8988T (cell line): Measurements from ENCODE around the gene SHROOM3.

Source experiments
- DNase-seq: peaks from one replicate; pipeline ENCODE4 v3.0.0; 2011

Gene SHROOM3

DNA sequence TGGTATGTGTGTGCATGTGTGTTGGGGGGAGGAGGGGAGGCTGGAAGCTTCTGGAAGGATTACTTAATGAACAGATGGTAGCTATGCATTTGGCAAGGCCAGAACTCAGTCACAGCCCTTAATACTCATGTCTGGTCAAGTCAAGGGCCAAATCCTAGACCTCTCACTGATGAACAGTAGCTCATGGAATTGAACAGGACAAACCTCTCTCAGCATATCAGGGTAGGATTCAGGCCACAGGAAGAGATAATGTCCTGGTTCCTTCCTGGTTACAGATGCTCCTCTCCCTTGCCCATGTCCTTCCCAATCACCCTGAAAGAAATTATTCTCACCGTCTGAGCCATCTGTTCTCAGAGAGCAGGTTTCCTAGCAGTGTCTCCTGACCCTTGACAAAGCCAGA lies 297.2 kb downstream of the SHROOM3 start:
- no peak for DNase-seq

DNA sequence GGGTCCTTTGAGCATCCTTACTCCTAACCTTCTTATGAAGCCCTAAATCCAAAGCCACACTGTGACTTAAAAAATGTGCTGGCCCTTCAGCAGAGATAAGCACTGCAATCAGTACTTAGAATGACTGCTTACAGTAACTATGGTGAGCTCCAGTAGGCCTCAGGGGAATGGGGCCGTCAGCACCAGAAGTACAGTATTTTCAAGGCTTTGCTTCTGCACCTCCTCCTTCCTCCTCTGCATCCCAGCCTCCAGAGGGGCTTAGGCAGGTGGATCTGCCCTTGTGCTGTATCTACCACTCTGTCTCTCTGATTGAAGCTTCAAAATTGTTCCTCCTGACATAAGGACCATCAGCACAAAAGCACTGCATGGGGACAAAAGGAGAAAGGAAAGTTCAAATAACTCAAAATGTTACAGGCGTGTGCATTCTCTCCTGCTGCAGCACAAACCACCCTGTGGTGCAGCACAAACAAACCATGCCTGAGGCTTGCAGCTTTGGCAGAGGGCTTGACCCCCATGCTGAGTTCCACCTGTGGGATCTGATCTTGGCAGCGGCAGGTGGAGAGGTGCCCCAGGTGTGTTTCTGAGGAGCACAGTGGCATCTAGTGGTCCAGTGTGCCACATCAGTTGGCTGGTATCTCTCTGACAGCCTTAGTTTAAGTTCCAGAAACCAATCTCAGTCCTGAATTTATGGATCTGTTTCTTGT lies 298.2 kb downstream of the SHROOM3 start:
- no peak for DNase-seq

DNA sequence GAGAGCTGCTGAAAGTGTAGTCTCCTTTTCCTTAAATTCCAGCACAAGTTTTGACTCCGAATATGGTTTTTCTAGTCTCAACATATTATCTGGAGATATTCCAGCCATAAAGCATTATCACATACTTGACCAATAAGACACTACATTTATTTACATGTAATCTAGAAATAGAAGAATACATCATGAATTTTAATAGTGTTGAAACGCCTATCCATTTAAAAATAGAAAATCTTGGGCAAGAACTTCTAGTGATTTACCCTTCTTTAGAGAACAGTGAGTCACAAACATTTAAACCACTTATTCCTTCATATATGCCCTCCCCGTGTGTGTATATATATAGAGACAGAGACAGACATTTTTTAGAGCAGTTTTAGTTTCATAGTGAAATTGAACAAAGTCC lies 301.4 kb downstream of the SHROOM3 start:
- no peak for DNase-seq

DNA sequence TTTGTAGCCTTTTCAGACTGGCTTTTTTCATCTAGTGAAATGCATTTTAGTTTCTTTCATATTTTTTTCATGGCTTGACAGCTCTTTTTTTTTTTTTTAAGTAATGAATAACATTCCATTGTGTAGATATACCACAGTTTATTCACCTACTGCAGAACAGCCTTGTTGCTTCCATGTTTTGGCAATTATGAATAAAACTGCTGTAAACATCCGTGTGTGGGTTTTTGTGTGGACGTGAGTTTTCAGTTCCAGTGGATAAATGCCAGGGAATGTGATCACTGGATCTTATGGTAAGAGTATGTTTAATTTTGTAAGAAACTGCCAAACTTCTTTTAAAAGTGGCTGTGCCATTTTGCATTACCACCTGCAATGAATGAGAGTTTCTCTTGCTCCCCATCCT lies 302.2 kb downstream of the SHROOM3 start:
- DNase-seq: no peak

DNA sequence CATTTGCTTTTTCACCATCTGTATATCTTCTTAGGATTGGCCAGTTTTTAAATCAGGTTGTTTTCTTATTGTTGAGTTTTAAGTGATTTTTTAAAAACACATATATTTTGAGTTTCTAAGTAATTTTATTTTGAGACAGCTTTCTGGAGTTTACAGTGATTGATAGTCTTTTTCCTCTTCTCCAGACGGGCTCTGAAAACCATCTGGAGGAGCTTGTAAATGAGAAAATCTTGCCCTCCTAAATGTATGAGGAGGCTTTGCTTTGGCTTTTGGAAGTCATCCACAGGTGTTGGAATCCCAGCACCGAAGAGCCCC lies 302.7 kb downstream of the SHROOM3 start:
- no peak for DNase-seq

DNA sequence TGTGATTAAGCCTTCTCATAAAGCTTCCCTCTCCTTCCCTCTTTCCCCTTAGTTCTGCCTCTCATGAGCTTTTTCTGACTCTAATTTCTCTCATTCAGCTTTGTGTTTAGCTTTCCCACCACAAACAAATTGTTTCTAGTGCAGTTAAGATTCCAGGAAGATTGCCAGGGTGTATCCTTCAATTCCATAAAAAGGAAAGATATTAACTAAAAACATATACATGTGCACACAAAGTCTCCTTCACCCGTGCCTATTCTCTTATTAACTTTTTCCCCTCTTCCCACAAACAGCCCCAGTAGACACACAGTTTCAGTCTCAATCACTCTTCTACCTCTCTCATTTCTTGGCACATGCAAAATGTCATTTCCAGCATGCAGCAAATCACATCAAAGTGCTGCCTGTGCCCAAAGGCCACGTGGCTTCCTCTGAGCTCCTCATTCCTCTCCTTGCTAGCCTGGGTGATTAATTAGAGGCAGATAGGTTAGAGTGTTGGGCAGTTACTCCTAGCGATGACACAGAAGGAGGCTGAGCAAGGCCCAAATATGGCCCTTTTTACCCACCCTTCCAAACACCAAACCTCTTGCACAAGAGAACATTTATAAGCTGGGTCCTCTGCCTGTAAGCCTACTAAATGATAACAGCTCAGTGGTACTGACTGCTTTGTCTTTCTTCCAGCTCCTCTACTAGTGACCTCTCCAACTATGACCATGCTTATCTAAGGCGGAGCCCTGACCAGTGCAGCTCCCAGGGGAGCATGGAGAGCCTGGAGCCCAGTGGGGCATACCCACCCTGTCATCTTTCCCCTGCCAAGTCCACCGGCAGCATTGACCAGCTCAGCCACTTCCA lies 303.3 kb downstream of the SHROOM3 start:
- DNase-seq: no peak

DNA sequence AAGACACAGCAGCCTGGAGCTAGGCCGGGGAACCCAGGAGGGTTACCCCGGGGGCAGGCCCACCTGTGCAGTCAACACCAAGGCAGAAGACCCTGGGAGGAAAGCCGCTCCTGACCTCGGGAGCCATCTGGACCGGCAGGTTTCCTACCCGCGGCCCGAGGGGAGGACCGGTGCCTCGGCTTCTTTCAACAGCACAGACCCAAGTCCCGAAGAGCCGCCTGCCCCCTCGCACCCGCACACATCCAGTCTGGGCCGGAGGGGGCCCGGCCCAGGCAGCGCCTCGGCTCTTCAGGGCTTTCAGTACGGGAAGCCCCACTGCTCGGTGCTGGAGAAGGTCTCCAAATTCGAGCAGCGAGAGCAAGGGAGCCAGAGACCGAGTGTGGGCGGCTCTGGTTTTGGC lies 305.2 kb downstream of the SHROOM3 start:
- DNase-seq: no peak

DNA sequence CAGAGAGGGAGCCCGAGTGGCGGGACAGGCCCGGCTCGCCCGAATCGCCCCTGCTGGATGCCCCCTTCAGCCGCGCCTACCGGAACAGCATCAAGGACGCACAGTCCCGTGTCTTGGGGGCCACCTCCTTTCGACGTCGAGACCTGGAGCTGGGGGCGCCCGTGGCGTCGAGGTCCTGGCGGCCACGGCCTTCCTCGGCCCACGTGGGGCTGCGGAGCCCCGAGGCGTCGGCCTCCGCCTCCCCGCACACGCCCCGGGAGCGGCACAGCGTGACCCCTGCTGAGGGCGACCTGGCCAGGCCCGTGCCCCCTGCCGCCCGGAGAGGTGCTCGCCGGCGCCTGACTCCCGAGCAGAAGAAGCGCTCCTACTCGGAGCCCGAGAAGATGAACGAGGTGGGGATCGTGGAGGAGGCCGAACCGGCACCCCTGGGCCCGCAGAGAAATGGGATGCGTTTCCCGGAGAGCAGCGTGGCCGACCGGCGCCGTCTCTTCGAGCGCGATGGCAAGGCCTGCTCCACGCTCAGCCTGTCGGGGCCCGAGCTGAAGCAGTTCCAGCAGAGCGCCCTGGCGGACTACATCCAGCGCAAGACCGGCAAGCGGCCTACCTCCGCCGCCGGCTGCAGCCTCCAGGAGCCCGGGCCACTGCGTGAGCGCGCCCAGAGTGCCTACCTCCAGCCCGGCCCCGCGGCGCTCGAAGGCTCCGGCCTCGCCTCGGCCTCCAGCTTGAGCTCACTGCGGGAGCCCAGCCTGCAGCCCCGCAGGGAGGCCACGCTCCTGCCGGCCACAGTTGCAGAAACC lies 306.0 kb downstream of the SHROOM3 start:
- DNase-seq: no peak

DNA sequence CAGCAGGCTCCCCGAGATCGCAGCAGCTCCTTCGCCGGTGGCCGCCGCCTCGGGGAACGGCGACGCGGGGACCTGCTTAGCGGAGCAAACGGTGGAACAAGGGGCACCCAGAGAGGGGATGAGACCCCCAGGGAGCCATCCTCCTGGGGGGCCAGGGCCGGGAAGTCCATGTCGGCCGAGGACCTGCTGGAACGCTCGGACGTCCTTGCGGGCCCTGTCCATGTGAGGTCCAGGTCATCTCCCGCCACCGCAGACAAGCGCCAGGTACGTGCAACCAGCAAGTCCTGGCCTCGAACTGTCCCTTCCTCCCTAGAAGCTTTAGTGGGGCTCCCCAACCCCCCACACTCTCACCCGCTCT lies 306.6 kb downstream of the SHROOM3 start:
- DNase-seq: no peak

DNA sequence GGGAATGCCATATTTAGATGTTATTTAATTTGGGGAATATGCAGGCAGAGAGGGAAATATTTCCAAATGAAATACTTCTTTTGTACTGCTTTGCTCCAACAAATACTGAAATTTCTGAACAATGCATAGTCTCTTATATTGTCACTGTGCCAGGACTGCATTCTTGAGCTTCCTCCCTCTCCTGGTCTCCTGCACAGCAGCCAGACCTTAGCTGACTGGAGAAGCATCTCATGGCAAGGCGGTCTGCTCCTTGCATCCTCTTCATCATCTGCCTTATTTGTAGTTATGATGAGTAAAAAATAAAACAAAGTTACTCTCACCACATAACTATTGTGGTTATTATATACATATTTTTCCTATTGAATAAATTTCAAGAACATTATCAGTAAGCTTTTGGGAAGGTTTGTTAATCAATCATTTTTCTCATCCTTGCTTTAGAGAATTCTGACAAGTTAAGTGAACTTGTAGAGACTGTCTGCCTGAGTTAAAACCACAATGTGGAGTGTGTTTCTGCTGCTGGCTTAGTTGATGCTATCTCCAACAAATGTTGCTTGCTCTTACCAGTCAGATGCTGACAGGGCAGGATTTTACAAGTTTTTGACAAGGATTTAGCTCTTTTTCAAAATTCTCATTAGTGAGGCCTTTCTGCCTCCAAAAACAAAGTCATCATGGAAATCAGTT lies 309.4 kb downstream of the SHROOM3 start:
- no peak for DNase-seq

DNA sequence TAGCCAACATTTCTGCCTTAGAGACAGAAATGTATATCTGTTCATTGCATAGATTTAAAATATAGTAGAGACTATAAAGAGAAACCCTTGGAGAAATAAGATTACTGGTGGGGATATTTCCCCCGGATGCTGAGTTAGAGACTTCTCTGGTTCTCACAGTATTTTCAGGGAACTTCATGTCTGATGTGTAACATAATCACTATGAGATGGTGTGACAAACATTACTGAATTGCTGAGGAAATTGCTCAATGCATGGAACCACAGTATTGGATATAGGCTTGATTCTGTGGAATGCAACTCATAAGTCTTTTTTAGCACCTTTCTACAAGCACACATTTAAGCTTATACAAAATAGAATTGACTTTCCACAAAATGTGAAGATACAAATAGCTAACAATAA lies 310.2 kb downstream of the SHROOM3 start:
- no peak for DNase-seq

DNA sequence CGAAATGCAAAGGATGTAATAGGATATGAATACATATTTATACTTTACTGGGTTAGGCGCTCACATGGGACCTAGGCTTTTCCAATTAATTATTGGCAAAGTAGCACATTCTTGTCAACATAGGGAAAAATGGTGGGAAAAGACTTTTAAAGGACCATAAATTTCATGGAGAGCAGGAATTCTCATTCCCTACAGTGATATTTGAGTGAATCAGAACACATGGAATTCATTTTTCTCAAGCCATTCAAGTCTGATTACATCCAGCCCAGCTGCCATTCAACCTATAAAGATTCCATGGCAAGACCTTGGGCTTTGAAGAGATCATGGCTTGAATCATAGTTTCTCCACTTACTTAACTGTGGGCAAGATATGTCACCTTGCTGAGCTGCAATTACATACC lies 312.5 kb downstream of the SHROOM3 start:
- no peak for DNase-seq

DNA sequence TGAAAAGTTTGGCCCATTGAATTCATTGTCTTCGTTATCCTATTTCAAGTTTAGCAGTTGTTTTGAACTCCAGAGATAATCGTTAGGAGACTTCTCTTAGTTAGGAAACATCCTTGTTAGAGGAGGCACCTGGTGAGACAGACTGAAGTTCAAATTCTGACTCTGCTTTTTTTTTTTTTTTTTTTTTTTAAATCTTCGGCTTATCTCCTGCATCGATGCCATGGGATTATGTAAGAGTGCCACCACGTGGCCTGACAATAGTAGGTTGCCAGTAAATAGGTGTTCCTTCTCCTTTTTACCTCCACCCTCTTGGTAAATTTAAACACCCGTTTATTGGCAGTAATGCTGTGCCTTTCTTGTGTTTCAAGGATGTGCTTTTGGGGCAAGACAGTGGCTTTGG lies 313.6 kb downstream of the SHROOM3 start:
- DNase-seq: no peak

DNA sequence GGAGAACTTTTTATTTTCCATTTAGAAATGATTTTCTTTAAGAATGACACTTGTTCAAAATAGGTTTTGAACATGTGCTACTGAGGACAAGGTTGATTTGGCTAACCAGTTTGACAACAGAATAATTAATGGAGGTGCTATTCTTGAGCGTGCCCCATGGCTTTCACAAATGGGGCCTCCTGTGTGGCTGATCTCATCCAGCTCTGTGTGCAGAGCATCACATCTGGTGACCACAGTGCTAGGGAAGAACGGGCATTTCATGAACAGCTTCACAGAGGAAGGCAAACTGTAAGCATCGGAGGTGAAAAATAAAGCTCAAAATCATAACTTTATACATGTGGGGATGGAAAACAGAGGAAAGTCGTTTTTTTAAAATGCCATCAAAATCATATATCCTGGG lies 314.3 kb downstream of the SHROOM3 start:
- no peak for DNase-seq

DNA sequence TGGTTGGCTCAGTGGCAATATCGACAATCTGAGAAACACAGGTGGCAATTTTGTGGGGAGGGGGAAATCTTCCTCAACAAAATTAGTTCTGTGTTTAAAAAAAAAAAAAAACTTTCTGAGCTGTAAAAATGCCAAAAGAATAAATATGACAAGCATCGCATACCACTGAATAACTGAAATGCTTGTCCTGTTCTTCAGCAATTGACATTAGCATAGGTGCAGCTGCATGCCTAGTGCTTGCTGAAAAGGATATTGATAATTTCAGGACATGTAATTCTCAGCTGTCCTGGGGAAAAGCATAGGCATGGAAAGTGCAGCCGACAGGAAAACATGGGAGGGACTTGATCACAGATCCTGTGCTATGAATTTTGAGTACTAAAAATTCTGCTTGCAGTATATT lies 315.7 kb downstream of the SHROOM3 start:
- no peak for DNase-seq

DNA sequence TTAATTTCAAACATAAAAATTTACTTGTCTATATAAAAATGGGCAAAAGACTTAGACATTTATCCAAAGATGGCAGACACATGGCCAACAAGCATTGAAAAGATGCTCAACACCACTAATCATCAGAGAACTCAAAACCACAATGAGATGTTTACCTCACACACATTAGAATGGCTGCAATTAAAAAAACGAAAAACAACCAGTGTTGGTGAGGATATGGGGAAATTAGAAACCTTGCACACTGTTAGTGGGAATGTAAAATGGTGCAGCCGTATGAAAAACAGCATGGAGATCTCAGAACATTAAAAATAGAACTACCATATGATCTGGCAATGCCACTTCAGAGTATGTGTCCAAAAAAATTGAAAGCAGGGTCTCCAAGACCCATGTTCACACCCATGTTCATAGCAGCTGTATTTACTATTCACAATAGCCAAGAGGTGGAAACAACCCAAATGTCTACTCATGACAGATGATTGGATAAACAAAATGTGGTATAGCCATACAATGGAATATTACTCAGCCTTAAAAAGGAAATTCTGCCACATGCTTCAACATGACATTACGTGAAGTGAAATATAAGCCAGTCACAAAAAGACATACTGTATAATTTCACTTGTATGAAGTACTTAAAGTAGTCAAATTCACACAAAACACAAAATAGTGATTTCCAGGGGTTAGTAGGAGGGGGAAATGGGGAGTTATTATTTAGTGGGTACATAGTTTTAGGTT lies 316.7 kb downstream of the SHROOM3 start:
- DNase-seq: no peak

DNA sequence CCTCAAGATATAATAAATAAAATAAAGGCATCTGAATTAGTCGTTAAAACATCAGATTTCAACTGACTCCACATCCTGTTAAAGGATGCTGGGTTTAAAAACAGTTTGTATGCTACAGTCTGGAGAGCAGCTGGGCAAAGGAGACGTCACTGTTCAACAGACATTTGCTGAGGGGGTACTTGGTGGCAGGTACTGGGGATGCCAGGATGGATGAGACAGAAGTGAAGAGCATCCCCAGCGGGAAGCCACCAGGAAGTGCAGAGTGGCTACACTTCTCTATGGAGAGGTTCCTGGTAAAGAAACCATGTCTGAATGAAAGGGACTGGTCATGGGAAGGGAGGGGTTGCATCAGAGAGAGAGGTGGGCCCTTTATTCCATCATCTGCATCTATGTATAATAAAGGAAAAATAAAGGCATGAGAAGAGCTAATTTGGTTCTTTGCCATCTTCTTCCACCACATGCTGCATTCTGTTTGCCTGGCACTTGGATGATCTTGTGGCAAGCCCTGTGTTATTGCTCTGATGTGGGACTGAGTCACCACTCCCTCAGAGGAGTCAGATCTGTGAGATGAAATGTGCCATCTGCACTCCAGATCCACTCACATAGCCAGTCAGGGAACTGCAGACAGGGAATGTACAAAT lies 318.0 kb downstream of the SHROOM3 start:
- no peak for DNase-seq

DNA sequence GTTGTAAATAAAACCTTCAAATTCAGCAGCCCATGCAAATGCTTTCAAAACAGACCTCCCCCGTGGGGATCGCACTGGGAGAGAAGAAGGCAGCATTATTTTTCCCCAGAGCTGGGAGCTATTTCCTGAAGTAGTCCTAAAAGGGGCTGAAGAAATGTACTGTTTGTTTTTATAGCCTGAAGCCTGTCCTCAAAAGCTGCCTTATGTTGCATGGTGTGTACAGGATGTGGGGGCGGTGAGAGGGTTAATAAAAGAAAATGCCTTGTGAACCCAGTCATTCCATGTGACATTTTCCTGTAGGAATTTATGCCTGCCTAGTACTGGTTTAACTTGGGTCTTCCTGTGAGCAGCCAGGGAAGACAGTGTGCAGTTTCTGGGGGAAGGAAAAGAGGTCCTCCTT lies 318.8 kb downstream of the SHROOM3 start:
- no peak for DNase-seq

DNA sequence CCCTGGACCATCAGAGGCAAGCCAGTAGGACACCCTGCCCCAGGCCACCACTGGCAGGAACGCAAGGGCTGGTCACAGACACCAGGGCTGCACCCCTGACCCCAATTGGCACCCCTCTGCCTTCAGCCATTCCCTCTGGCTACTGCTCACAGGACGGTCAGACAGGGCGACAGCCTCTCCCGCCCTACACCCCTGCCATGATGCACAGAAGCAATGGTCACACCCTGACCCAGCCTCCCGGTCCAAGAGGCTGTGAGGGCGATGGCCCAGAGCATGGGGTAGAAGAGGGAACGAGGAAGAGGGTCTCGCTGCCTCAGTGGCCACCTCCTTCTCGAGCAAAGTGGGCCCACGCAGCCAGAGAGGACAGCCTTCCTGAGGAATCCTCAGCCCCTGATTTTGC lies 319.4 kb downstream of the SHROOM3 start:
- no peak for DNase-seq

DNA sequence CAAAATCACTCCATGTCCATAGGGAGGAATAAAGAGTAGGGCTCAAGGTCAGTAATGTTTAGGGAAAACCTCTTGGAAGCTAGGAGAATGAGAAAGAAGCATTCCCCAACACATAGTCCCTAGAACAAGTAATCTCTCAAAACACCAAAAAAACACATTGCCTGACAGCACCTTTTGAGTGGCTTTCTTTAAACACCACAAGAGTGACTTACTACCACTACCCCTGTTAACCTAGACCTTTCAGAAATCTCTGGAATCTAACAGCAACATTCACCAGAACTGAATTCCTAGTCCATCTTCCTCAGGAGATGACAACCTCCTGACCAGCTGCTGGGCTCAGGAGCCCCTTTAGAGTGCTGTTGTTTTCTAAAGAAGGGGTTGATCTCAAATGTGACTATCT lies 320.7 kb downstream of the SHROOM3 start:
- no peak for DNase-seq

DNA sequence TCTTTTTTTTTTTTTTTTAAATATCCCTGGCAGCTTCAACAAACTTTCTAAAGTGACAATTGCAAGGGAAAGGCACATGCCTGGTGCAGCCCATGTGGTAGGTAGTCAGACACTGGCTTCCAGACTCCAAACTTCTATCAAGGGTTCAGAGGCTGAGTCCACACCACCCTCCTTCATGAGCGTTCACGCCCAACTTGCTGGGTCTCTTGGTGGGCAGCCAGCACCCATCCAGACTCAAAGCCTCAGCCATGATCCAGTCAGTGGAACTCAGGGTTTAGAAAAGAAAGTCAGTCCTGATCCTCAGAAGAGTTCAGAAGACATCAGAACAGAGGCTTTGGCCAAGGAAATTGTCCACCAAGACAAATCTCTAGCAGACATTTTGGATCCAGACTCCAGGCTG lies 321.4 kb downstream of the SHROOM3 start:
- DNase-seq: no peak

DNA sequence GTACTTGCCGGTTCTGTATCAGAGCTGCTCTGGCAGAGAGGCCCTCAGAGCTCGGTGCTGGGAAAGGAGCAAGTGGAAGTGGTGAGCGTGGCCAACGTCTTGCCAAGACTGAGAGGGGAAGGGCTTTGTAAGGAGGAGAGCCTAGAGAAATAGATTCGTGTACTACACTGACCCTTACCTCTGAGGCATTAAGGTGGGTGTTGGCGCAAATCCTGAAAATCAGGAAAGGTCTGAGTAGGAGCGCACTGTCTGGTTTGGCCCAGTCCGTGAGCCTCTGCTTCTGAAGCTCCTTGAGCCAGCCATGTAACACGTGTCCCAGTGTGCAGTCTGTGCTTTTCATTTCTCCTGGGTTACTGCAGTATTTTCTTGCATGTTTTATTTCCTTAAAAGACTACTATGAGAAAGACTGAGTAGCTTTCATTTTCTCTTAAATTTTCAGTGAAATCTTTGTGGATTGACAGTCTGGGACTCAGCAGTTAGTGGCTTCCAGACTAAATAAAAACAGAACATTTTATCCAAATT lies 322.4 kb downstream of the SHROOM3 start:
- no peak for DNase-seq
